Endodermal cell (in vitro differentiated cells): ENCODE measurements around the gene KAZN. TPM values are rescaled to one million over a fixed set of nuclear protein-coding genes. Genes with fewer than 3 reads are reported as not detected.

Experiments used
- DNase-seq: peaks from one replicate; pipeline ENCODE4 v3.0.0-alpha.2; 2017
- H3K27ac ChIP-seq: 2 replicates; pipeline ENCODE4 v1.5.1; 2013; ENCODE audit warnings: mild to moderate bottlenecking, low read depth, low read length, moderate library complexity
- H3K27me3 ChIP-seq: 2 replicates; pipeline ENCODE4 v1.6.1; 2013; ENCODE audit warnings: mild to moderate bottlenecking, low read length, moderate library complexity; ENCODE audit not compliant: insufficient read depth, control insufficient read depth, poor library complexity, severe bottlenecking
- H3K36me3 ChIP-seq: 2 replicates; pipeline ENCODE4 v1.7.0; 2013; ENCODE audit warnings: mild to moderate bottlenecking, low read length, moderate library complexity; ENCODE audit not compliant: control insufficient read depth, insufficient read depth
- H3K4me1 ChIP-seq: one replicate; pipeline ENCODE4 v1.7.0; 2013; ENCODE audit warnings: low read length; ENCODE audit not compliant: control insufficient read depth, insufficient read depth
- H3K4me3 ChIP-seq: 2 replicates; pipeline ENCODE4 v1.5.1; 2013; ENCODE audit warnings: mild to moderate bottlenecking, low read length, moderate library complexity
- H3K9ac ChIP-seq: 2 replicates; pipeline ENCODE4 v1.6.1; 2013; ENCODE audit warnings: mild to moderate bottlenecking, low read length, moderate library complexity; ENCODE audit not compliant: poor library complexity, severe bottlenecking; ENCODE audit errors: extremely low read depth
- H3K9me3 ChIP-seq: 2 replicates; pipeline ENCODE4 v1.6.1; 2013; ENCODE audit warnings: mild to moderate bottlenecking, low read length, moderate library complexity; ENCODE audit not compliant: control insufficient read depth
- H3K27ac Mint-ChIP-seq: 2 replicates; pipeline ENCODE4 v1.8.0; 2020; ENCODE audit warnings: mixed read lengths
- H3K27me3 Mint-ChIP-seq: 2 replicates; pipeline ENCODE4 v1.8.0; 2021; ENCODE audit warnings: mild to moderate bottlenecking, mixed read lengths; ENCODE audit not compliant: insufficient read depth
- H3K36me3 Mint-ChIP-seq: 2 replicates; pipeline ENCODE4 v1.8.0; 2020; ENCODE audit warnings: low read depth, mixed read lengths
- H3K4me1 Mint-ChIP-seq: 2 replicates; pipeline ENCODE4 v1.8.0; 2020; ENCODE audit warnings: mixed read lengths
- H3K4me3 Mint-ChIP-seq: 2 replicates; pipeline ENCODE4 v1.8.0; 2020; ENCODE audit warnings: mild to moderate bottlenecking, moderate library complexity, mixed read lengths
- H3K9me3 Mint-ChIP-seq: 2 replicates; pipeline ENCODE4 v1.8.0; 2020; ENCODE audit warnings: mild to moderate bottlenecking, mixed read lengths
- WGBS, 2 experiments: methylation state at CpG; one replicate each; pipeline versions ENCODE4 v1.1.5 to v1.1.7; 2013; ENCODE audit warnings: missing lambda C conversion rate in 2 of 2, mixed read lengths in 1 of 2; ENCODE audit not compliant: insufficient coverage in 1 of 2, insufficient read length in 1 of 2; 5-methylcytosine and 5-hydroxymethylcytosine counted together
- total RNA-seq, 2 donors: library from RNA; stranded (reverse); fragmentation: NEBNext Ultra II Directional in 1 of 2; extraction: Animal tissue kit (Norgen Biotek cat#: 25700) in 1 of 2; gene quantifications; 2 replicates in 1 of 2; 3 replicates in 1 of 2; pipeline ENCODE4 v1.2.1, GENCODE V29; 2021
- TF ChIP-seq, protein P1 (sequence below): fragments of 200-600 bp; sonication (generic); conservative IDR thresholded peaks from 2 replicates; pipeline ENCODE4 v1.5.0; 2021; ENCODE audit warnings: antibody characterized with exemption, mild to moderate bottlenecking

The KAZN gene
- total RNA-seq, 2 donors from 2014 or later: 12.4 to 13.9 TPM

DNA sequence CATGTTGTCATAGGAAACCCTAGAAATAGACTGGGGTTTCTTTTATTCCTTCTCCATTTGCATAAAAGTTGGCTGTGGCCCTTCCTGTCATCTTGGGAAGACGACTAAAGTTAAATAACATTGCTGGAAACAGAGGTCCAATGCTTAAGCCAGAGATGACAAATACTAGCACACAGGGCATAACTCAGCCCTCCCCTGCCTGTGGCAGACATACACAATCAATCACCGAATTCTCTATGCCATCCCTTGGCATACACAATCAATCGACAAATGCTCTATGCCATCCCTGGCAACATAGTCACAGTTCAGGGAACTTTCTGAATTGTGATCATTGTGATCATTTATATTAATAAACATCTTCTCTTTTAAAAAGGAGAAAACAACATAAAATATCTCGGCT is 229.4 kb downstream of the KAZN start:
- peaks cover 3% of the 10 kb centered on the region for H3K9me3 Mint-ChIP-seq
- no peaks in the 10 kb centered on the region for H3K36me3 Mint-ChIP-seq
- no peak overlapping the region for H3K27ac Mint-ChIP-seq
- no peak for DNase-seq
- peaks cover 3% of the 10 kb centered on the region for H3K4me1 Mint-ChIP-seq
- no peaks in the 10 kb centered on the region for H3K27me3 Mint-ChIP-seq
- Histone ChIP-seq H3K4me1 (no peaks in the 10 kb centered on the region), H3K27me3 (no peaks in the 10 kb centered on the region), H3K4me3 (no peak overlapping the region), H3K9ac (no peak overlapping the region), H3K27ac (no peak overlapping the region), H3K9me3 (no peaks in the 10 kb centered on the region), H3K36me3 (no peaks in the 10 kb centered on the region)
- 97 to 100% methylated on average over 3 to 4 of the region's 4 CpGs for WGBS, 2 experiments
- H3K4me3 Mint-ChIP-seq: no peak overlapping the region
- TF ChIP-seq, protein P1, sequence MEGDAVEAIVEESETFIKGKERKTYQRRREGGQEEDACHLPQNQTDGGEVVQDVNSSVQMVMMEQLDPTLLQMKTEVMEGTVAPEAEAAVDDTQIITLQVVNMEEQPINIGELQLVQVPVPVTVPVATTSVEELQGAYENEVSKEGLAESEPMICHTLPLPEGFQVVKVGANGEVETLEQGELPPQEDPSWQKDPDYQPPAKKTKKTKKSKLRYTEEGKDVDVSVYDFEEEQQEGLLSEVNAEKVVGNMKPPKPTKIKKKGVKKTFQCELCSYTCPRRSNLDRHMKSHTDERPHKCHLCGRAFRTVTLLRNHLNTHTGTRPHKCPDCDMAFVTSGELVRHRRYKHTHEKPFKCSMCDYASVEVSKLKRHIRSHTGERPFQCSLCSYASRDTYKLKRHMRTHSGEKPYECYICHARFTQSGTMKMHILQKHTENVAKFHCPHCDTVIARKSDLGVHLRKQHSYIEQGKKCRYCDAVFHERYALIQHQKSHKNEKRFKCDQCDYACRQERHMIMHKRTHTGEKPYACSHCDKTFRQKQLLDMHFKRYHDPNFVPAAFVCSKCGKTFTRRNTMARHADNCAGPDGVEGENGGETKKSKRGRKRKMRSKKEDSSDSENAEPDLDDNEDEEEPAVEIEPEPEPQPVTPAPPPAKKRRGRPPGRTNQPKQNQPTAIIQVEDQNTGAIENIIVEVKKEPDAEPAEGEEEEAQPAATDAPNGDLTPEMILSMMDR: no peak

DNA sequence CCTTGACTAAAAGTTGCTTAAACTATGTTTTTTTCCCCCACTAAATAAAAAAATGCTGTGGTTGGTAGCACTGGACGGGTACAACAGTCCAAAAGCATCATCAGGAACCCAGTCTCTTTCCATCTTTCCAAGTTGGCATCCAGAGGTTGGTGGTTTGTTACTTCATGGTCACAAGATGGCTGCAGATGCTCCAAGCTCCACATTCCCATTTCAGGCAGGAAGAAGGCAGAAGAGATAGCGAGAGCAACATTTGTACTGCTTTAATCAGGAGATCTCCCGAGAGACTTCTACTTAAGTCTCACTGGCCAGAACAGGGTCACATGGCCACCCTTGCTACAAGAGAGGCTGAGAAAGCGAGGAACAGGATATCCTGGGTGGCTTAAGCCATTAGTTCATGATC is 230.2 kb downstream of the KAZN start:
- TF ChIP-seq, protein P1: no peak
- Histone ChIP-seq H3K9me3 (no peaks in the 10 kb centered on the region), H3K36me3 (no peaks in the 10 kb centered on the region), H3K27ac (no peak overlapping the region), H3K4me1 (no peaks in the 10 kb centered on the region), H3K9ac (no peak overlapping the region), H3K4me3 (no peak overlapping the region), H3K27me3 (no peaks in the 10 kb centered on the region)
- Mint-ChIP-seq H3K36me3 (no peaks in the 10 kb centered on the region), H3K4me1 (peaks cover 3% of the 10 kb centered on the region), H3K27me3 (no peaks in the 10 kb centered on the region), H3K4me3 (no peak overlapping the region), H3K27ac (no peak overlapping the region), H3K9me3 (peaks cover 3% of the 10 kb centered on the region)
- DNase-seq: no peak
- WGBS, 2 experiments: 90 to 92% methylated on average over 3 to 4 of the region's 4 CpGs

DNA sequence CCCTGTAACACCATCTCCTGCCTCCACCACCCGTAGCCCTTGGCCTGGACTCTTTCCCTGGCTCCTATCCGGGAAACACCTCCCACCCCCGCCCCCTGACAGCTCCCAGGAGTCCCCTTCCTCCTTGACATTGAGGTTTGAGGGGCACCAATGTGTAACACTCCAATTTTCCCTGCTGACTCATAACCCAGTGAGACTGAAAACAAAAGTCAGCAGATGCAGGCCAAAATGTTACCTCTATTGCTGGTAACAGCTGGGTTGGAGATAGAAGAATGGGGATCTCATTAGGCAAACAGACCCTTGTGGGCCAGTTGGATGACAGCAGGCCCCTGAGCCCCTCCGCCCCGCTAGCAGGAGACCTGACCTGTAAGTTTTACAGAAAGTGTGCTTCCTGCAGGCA is 237.2 kb downstream of the KAZN start:
- peaks cover 3% of the 10 kb centered on the region for H3K4me1 Mint-ChIP-seq
- H3K36me3 Mint-ChIP-seq: no peaks in the 10 kb centered on the region
- TF ChIP-seq, protein P1: no peak
- no peak overlapping the region for H3K27ac Mint-ChIP-seq
- Histone ChIP-seq H3K4me1 (no peaks in the 10 kb centered on the region), H3K4me3 (no peak overlapping the region), H3K27me3 (no peaks in the 10 kb centered on the region), H3K9ac (no peak overlapping the region), H3K27ac (no peak overlapping the region), H3K9me3 (no peaks in the 10 kb centered on the region), H3K36me3 (no peaks in the 10 kb centered on the region)
- no peak for DNase-seq
- peaks cover 8% of the 10 kb centered on the region for H3K9me3 Mint-ChIP-seq
- WGBS, 2 experiments: 71 to 82% methylated on average over 4 to 5 of the region's 5 CpGs
- H3K27me3 Mint-ChIP-seq: peaks cover 4% of the 10 kb centered on the region
- H3K4me3 Mint-ChIP-seq: no peak overlapping the region
